H9 (cell line): Measurements from ENCODE around the gene ZRSR2. TPM values are rescaled to one million over a fixed set of nuclear protein-coding genes. Genes with fewer than 3 reads are reported as not detected.

Experiments used
- DNase-seq: peaks from one replicate; pipeline ENCODE4 v3.0.0-alpha.2; 2017
- H2AFZ ChIP-seq: one replicate; pipeline ENCODE4 v1.6.1; 2013; ENCODE audit warnings: mild to moderate bottlenecking, low read length, control low read depth, moderate library complexity
- H2AK5ac ChIP-seq: 2 replicates; pipeline ENCODE4 v1.6.1; 2013; ENCODE audit warnings: low read length, control low read depth, mixed read lengths; ENCODE audit not compliant: insufficient read length
- H2BK120ac ChIP-seq: one replicate; pipeline ENCODE4 v1.6.1; 2013; ENCODE audit warnings: low read depth, mild to moderate bottlenecking, low read length, control low read depth, inconsistent platforms; ENCODE audit not compliant: poor library complexity, severe bottlenecking
- H2BK12ac ChIP-seq: 2 replicates; pipeline ENCODE4 v1.6.1; 2013; ENCODE audit warnings: low read length, control low read depth, mixed read lengths, low read depth; ENCODE audit not compliant: insufficient read length
- H2BK15ac ChIP-seq: 2 replicates; pipeline ENCODE4 v1.6.1; 2013; ENCODE audit warnings: low read depth, low read length, control low read depth
- H2BK20ac ChIP-seq: one replicate; pipeline ENCODE4 v1.6.1; 2013; ENCODE audit warnings: low read depth, mild to moderate bottlenecking, low read length, control low read depth, inconsistent platforms; ENCODE audit not compliant: poor library complexity, severe bottlenecking
- H2BK5ac ChIP-seq: 2 replicates; pipeline ENCODE4 v1.6.1; 2013; ENCODE audit warnings: low read length, control low read depth, mixed read lengths; ENCODE audit not compliant: insufficient read length
- H3K14ac ChIP-seq: 2 replicates; pipeline ENCODE4 v1.6.1; 2013; ENCODE audit warnings: low read length, control low read depth; ENCODE audit not compliant: insufficient read depth
- H3K18ac ChIP-seq: 2 replicates; pipeline ENCODE4 v1.6.1; 2013; ENCODE audit warnings: low read depth, mild to moderate bottlenecking, mixed read lengths, low read length, control low read depth; ENCODE audit not compliant: insufficient read length
- H3K23ac ChIP-seq: 2 replicates; pipeline ENCODE4 v1.6.1; 2013; ENCODE audit warnings: low read length, control low read depth, mixed read lengths, low read depth; ENCODE audit not compliant: insufficient read length
- H3K23me2 ChIP-seq: 2 replicates; pipeline ENCODE4 v1.6.1; 2013; ENCODE audit warnings: low read depth, mild to moderate bottlenecking, mixed read lengths, low read length, control low read depth; ENCODE audit not compliant: insufficient read length, poor library complexity, severe bottlenecking
- H3K27ac ChIP-seq: 2 replicates; pipeline ENCODE4 v1.5.1; 2013; ENCODE audit warnings: low read length, control low read depth, mixed read lengths, low read depth; ENCODE audit not compliant: insufficient read length
- H3K27me3 ChIP-seq: 2 replicates; pipeline ENCODE4 v1.6.1; 2013; ENCODE audit warnings: low read length, control low read depth, inconsistent platforms; ENCODE audit not compliant: insufficient read depth
- H3K4ac ChIP-seq: 2 replicates; pipeline ENCODE4 v1.6.1; 2013; ENCODE audit warnings: low read depth, mild to moderate bottlenecking, control low read depth, inconsistent platforms, low read length, moderate library complexity
- H3K4me1 ChIP-seq: 2 replicates; pipeline ENCODE4 v1.6.1; 2013; ENCODE audit warnings: low read length, control low read depth, inconsistent platforms; ENCODE audit not compliant: insufficient read depth
- H3K4me2 ChIP-seq: 2 replicates; pipeline ENCODE4 v1.6.1; 2013; ENCODE audit warnings: low read length, control low read depth, mixed read lengths; ENCODE audit not compliant: insufficient read length, insufficient read depth
- H3K56ac ChIP-seq: 2 replicates; pipeline ENCODE4 v1.6.1; 2013; ENCODE audit warnings: low read depth, mild to moderate bottlenecking, mixed read lengths, low read length, control low read depth; ENCODE audit not compliant: insufficient read length
- H3K79me1 ChIP-seq: 2 replicates; pipeline ENCODE4 v1.6.1; 2013; ENCODE audit warnings: low read depth, mild to moderate bottlenecking, moderate library complexity, low read length, control low read depth, inconsistent platforms; ENCODE audit not compliant: insufficient read depth, poor library complexity, severe bottlenecking
- H3K79me2 ChIP-seq: 2 replicates; pipeline ENCODE4 v1.6.1; 2013; ENCODE audit warnings: low read length, control low read depth, inconsistent platforms; ENCODE audit not compliant: insufficient read depth
- H3K9ac ChIP-seq: 2 replicates; pipeline ENCODE4 v1.6.1; 2013; ENCODE audit warnings: low read length, control low read depth, mixed read lengths; ENCODE audit not compliant: insufficient read length; ENCODE audit errors: extremely low read depth
- H3K9me3 ChIP-seq: one replicate; pipeline ENCODE4 v1.6.1; 2013; ENCODE audit warnings: low read depth, low read length, inconsistent platforms; ENCODE audit not compliant: control insufficient read depth
- H3T11ph ChIP-seq: one replicate; pipeline ENCODE4 v1.6.1; 2013; ENCODE audit warnings: mild to moderate bottlenecking, low read length, control low read depth, inconsistent platforms
- H4K20me1 ChIP-seq: one replicate; pipeline ENCODE4 v1.6.1; 2013; ENCODE audit not compliant: control insufficient read depth, insufficient read length, insufficient read depth
- H4K5ac ChIP-seq: 2 replicates; pipeline ENCODE4 v1.6.1; 2013; ENCODE audit warnings: low read depth, mild to moderate bottlenecking, mixed read lengths, low read length, control low read depth; ENCODE audit not compliant: insufficient read length
- H4K8ac ChIP-seq: replicated peaks from 2 replicates; pipeline ENCODE4 v1.6.1; 2013; ENCODE audit warnings: low read length, control low read depth, mixed read lengths, low read depth; ENCODE audit not compliant: insufficient read length
- H4K91ac ChIP-seq: 2 replicates; pipeline ENCODE4 v1.6.1; 2013; ENCODE audit warnings: low read depth, mild to moderate bottlenecking, moderate library complexity, mixed read lengths, low read length, control low read depth; ENCODE audit not compliant: insufficient read length
- H3K27ac Mint-ChIP-seq, 3 experiments: 2 replicates in 2 of 3; 3 replicates in 1 of 3; pipeline ENCODE4 v1.8.0; 2020 to 2021; ENCODE audit warnings: mixed read lengths in 3 of 3, mild to moderate bottlenecking in 1 of 3, moderate library complexity in 1 of 3
- H3K27me3 Mint-ChIP-seq: 2 replicates; pipeline ENCODE4 v1.8.0; 2021; ENCODE audit warnings: low read depth, mild to moderate bottlenecking, moderate library complexity, mixed read lengths
- H3K36me3 Mint-ChIP-seq, 3 experiments: 2 replicates in 2 of 3; 3 replicates in 1 of 3; pipeline ENCODE4 v1.8.0; 2020 to 2021; ENCODE audit warnings: low read depth in 3 of 3, mixed read lengths in 3 of 3; ENCODE audit not compliant: insufficient read depth in 1 of 3
- H3K4me1 Mint-ChIP-seq, 2 experiments: 2 replicates each; pipeline ENCODE4 v1.8.0; 2020; ENCODE audit warnings: mixed read lengths in 2 of 2
- H3K4me3 Mint-ChIP-seq, 2 experiments: 2 replicates in 1 of 2; 3 replicates in 1 of 2; pipeline ENCODE4 v1.8.0; 2020 to 2021; ENCODE audit warnings: mild to moderate bottlenecking in 2 of 2, mixed read lengths in 2 of 2, moderate library complexity in 1 of 2
- H3K9me3 Mint-ChIP-seq, 2 experiments: 2 replicates in 1 of 2; 3 replicates in 1 of 2; pipeline ENCODE4 v1.8.0; 2020; ENCODE audit warnings: mild to moderate bottlenecking in 2 of 2, mixed read lengths in 2 of 2, moderate library complexity in 1 of 2
- CTCF ChIP-seq: fragments of 200-600 bp; sonication (generic); conservative IDR thresholded peaks from 3 replicates; pipeline ENCODE4 v1.8.0; 2021; ENCODE audit warnings: antibody characterized with exemption, mild to moderate bottlenecking
- WGBS: extraction: QIAGEN DNeasy Blood & Tissue Kit; methylation state at CpG from one replicate; pipeline ENCODE4 v1.1.7; 2013; ENCODE audit warnings: missing lambda C conversion rate, low lambda C conversion rate, mixed read lengths; ENCODE audit not compliant: insufficient read length; ENCODE audit errors: extremely low coverage; 5-methylcytosine and 5-hydroxymethylcytosine counted together
- total RNA-seq: library from RNA; stranded (reverse); gene quantifications from 2 replicates; pipeline ENCODE4 v1.2.1, GENCODE V29; 2021

ZRSR2 gene
- total RNA-seq, 1 experiment from 2014 or later: 21.1 TPM

- H3K4me1 ChIP-seq: no peaks in the 10 kb centered on the region; the same call in 1 of the 2 replicates
- no peak overlapping the region for H3K4me2 ChIP-seq
- DNase-seq: no peak
- TF ChIP-seq CTCF: no peak
- H3K79me1 ChIP-seq: no peaks in the 10 kb centered on the region
- H3K36me3 Mint-ChIP-seq: peaks cover 6 to 15% (median 9%) of the 10 kb centered on the region in 3 experiments
- no peak overlapping the region for H3K4ac ChIP-seq
- no peak overlapping the region for H3K9ac ChIP-seq
- H4K91ac ChIP-seq: no peak overlapping the region
- H2BK120ac ChIP-seq: no peak overlapping the region
- H4K20me1 ChIP-seq: no peaks in the 10 kb centered on the region
- no peak overlapping the region for H3K23ac ChIP-seq
- no peak overlapping the region for H2BK20ac ChIP-seq
- H2BK15ac ChIP-seq: no peak overlapping the region
- no peak overlapping the region for H3K27ac ChIP-seq
- H4K8ac ChIP-seq: no peak overlapping the region
- no peak overlapping the region for H3T11ph ChIP-seq
- H3K27me3 ChIP-seq: no peaks in the 10 kb centered on the region
- no peak overlapping the region for H2AFZ ChIP-seq
- no peak overlapping the region for H3K56ac ChIP-seq
- no CpG with 5 or more reads among the region's 1 CpG for WGBS
- no peak overlapping the region for H2AK5ac ChIP-seq
- H2BK5ac ChIP-seq: no peak overlapping the region
- peaks cover 15% of the 10 kb centered on the region for H3K23me2 ChIP-seq
- H3K79me2 ChIP-seq: peaks cover 12% of the 10 kb centered on the region
- H3K9me3 ChIP-seq: no peaks in the 10 kb centered on the region
- H3K18ac ChIP-seq: no peak overlapping the region
- H3K27me3 Mint-ChIP-seq: no peaks in the 10 kb centered on the region
- H3K9me3 Mint-ChIP-seq: peaks cover 3 to 5% of the 10 kb centered on the region in 2 experiments; a peak in 3 of 5 replicates
- no peak overlapping the region for H3K4me3 Mint-ChIP-seq
- H3K27ac Mint-ChIP-seq: no peak overlapping the region
- no peak overlapping the region for H2BK12ac ChIP-seq
- H3K14ac ChIP-seq: no peak overlapping the region
- H3K4me1 Mint-ChIP-seq: peaks cover 27% of the 10 kb centered on the region in 2 experiments
- H4K5ac ChIP-seq: no peak overlapping the region
These were observed 67.8 kb downstream of the ZRSR2 start for GRCh38 chrX:15858051-15858450.
